NCI-H510A treated with DMSO at 0.1 percent for 48 hours (cell line): ENCODE results near the gene MAP3K15.
A peak's percentile ranks its signal among the peaks of the same experiment; 100 is the strongest.

Experiments
- DNase-seq: peaks from one replicate; lab custom pipeline; 2025; lab: John Stamatoyannopoulos, UW

Gene MAP3K15

GRCh38 chrX:19389227-19389845, 126.0 kb downstream of the MAP3K15 start:
- no peak for DNase-seq

GRCh38 chrX:19388741-19389140, 126.6 kb downstream of the MAP3K15 start:
- no peak for DNase-seq

GRCh38 chrX:19388064-19388679, 127.1 kb downstream of the MAP3K15 start:
- peak; percentile 30 for DNase-seq

- no peak for DNase-seq
These were observed 128.6 kb downstream of the MAP3K15 start for GRCh38 chrX:19386679-19387078.

GRCh38 chrX:19382555-19383145, 132.7 kb downstream of the MAP3K15 start:
- peak; percentile 23 for DNase-seq

GRCh38 chrX:19381326-19381725, 134.0 kb downstream of the MAP3K15 start:
- no peak for DNase-seq

GRCh38 chrX:19377799-19378198, 137.5 kb downstream of the MAP3K15 start:
- no peak for DNase-seq

- DNase-seq: no peak
These were observed 139.8 kb downstream of the MAP3K15 start for GRCh38 chrX:19375546-19375945.

- no peak for DNase-seq
These were observed 141.9 kb downstream of the MAP3K15 start for GRCh38 chrX:19373351-19373891.

- peak; percentile 25 for DNase-seq
These were observed 142.6 kb downstream of the MAP3K15 start for GRCh38 chrX:19372547-19373331.

- DNase-seq: peak; percentile 61
These were observed 143.2 kb downstream of the MAP3K15 start for GRCh38 chrX:19372170-19372546.

GRCh38 chrX:19370061-19370460, 145.2 kb downstream of the MAP3K15 start:
- no peak for DNase-seq

- no peak for DNase-seq
These were observed 146.7 kb downstream of the MAP3K15 start for GRCh38 chrX:19368576-19368975.

GRCh38 chrX:19361701-19362100, 153.6 kb downstream of the MAP3K15 start:
- DNase-seq: no peak

- DNase-seq: no peak
These were observed 154.4 kb downstream of the MAP3K15 start for GRCh38 chrX:19360903-19361302.

- no peak for DNase-seq
These were observed 156.8 kb downstream of the MAP3K15 start for GRCh38 chrX:19358521-19358920.

GRCh38 chrX:19354625-19355024, 160.7 kb downstream of the MAP3K15 start:
- DNase-seq: no peak

- DNase-seq: no peak
These were observed 164.3 kb downstream of the MAP3K15 start for GRCh38 chrX:19350941-19351384.

- DNase-seq: no peak
These were observed 166.0 kb downstream of the MAP3K15 start for GRCh38 chrX:19349264-19349663.

- DNase-seq: no peak
These were observed 167.4 kb downstream of the MAP3K15 start for GRCh38 chrX:19347916-19348315.

- no peak for DNase-seq
These were observed 170.6 kb downstream of the MAP3K15 start for GRCh38 chrX:19344661-19345060.
